Osteoblast (primary cell): ENCODE results near the gene MYH7. TPM values are rescaled to one million over a fixed set of nuclear protein-coding genes. Genes with fewer than 3 reads are reported as not detected.

Source experiments
- DNase-seq: peaks from one replicate; pipeline ENCODE4 v3.0.0; 2011; ENCODE audit warnings: low spot score, mixed read lengths; ENCODE audit not compliant: insufficient read length; ENCODE audit errors: missing footprints
- H2AFZ ChIP-seq: 2 replicates; pipeline ENCODE4 v1.6.0; 2011; ENCODE audit warnings: mild to moderate bottlenecking, low read length
- H3K27ac ChIP-seq: 2 replicates; pipeline ENCODE4 v1.5.1; 2011; ENCODE audit warnings: mild to moderate bottlenecking, low read depth, low read length, moderate library complexity
- H3K27me3 ChIP-seq: 2 replicates; pipeline ENCODE4 v1.6.0; 2012; ENCODE audit warnings: mild to moderate bottlenecking, control low read depth, inconsistent platforms, low read length, moderate library complexity; ENCODE audit not compliant: insufficient read depth
- H3K36me3 ChIP-seq: 2 replicates; pipeline ENCODE4 v1.5.1; 2011; ENCODE audit warnings: mild to moderate bottlenecking, low read length, control low read depth, moderate library complexity; ENCODE audit not compliant: insufficient read depth
- H3K4me1 ChIP-seq: 2 replicates; pipeline ENCODE4 v1.5.1; 2011; ENCODE audit warnings: mild to moderate bottlenecking, low read length, control low read depth, moderate library complexity; ENCODE audit not compliant: insufficient read depth
- H3K4me2 ChIP-seq: 2 replicates; pipeline ENCODE4 v1.6.0; 2011; ENCODE audit warnings: mild to moderate bottlenecking, low read length; ENCODE audit not compliant: insufficient read depth
- H3K4me3 ChIP-seq: fragments of 200-600 bp; sonication (generic); 3 replicates; pipeline ENCODE4 v1.5.1; 2012; ENCODE audit warnings: mild to moderate bottlenecking, low read length, inconsistent platforms; ENCODE audit not compliant: insufficient read depth
- H3K79me2 ChIP-seq: 2 replicates; pipeline ENCODE4 v1.6.0; 2012; ENCODE audit warnings: mild to moderate bottlenecking, low read length, control low read depth, inconsistent platforms; ENCODE audit not compliant: insufficient read depth
- H3K9me3 ChIP-seq: 2 replicates; pipeline ENCODE4 v1.5.1; 2011; ENCODE audit warnings: low read depth, low read length, control low read depth
- H4K20me1 ChIP-seq: 2 replicates; pipeline ENCODE4 v1.6.0; 2012; ENCODE audit warnings: mild to moderate bottlenecking, low read length, control low read depth; ENCODE audit not compliant: insufficient read depth
- CTCF ChIP-seq: IDR thresholded peaks from 2 replicates; pipeline ENCODE4 v1.5.1; 2011; ENCODE audit warnings: mild to moderate bottlenecking, low read depth, low read length, moderate library complexity; ENCODE audit errors: extremely low read depth
- total RNA-seq: library from RNA; depleted of rRNA; stranded (reverse); fragments of >200 nt; gene quantifications from 2 replicates; pipeline ENCODE4 v1.2.3, GENCODE V29; 2012

Gene MYH7
- total RNA-seq, 1 donor = not detected

- no peaks in the 10 kb centered on the region for H4K20me1 ChIP-seq
- H3K36me3 ChIP-seq = no peaks in the 10 kb centered on the region
- no peak for TF ChIP-seq CTCF
- H3K9me3 ChIP-seq = no peaks in the 10 kb centered on the region
- DNase-seq = no peak
- H3K27me3 ChIP-seq = no peaks in the 10 kb centered on the region
- no peak overlapping the region for H3K4me2 ChIP-seq
- H3K4me3 ChIP-seq = no peak overlapping the region
- H2AFZ ChIP-seq = no peak overlapping the region
- H3K4me1 ChIP-seq = no peaks in the 10 kb centered on the region
- no peak overlapping the region for H3K27ac ChIP-seq
- H3K79me2 ChIP-seq = no peaks in the 10 kb centered on the region
These were observed 53.2 kb downstream of the MYH7 start for GRCh38 chr14:23382276-23382675.

GRCh38 chr14:23381871-23382270 is 53.6 kb downstream of the MYH7 start:
- no peaks in the 10 kb centered on the region for H3K4me1 ChIP-seq
- H3K27me3 ChIP-seq = no peaks in the 10 kb centered on the region
- DNase-seq = no peak
- no peak overlapping the region for H3K4me3 ChIP-seq
- H2AFZ ChIP-seq = no peak overlapping the region
- no peak for TF ChIP-seq CTCF
- no peaks in the 10 kb centered on the region for H3K36me3 ChIP-seq
- no peak overlapping the region for H3K27ac ChIP-seq
- H3K9me3 ChIP-seq = no peaks in the 10 kb centered on the region
- no peaks in the 10 kb centered on the region for H4K20me1 ChIP-seq
- no peaks in the 10 kb centered on the region for H3K79me2 ChIP-seq
- no peak overlapping the region for H3K4me2 ChIP-seq

- Histone ChIP-seq H4K20me1 (no peaks in the 10 kb centered on the region), H3K27ac (no peak overlapping the region), H3K9me3 (no peaks in the 10 kb centered on the region), H2AFZ (no peak overlapping the region), H3K79me2 (no peaks in the 10 kb centered on the region), H3K4me2 (no peak overlapping the region), H3K36me3 (no peaks in the 10 kb centered on the region), H3K27me3 (peaks cover 4% of the 10 kb centered on the region), H3K4me3 (no peak overlapping the region), H3K4me1 (no peaks in the 10 kb centered on the region)
- TF ChIP-seq CTCF = no peak
- no peak for DNase-seq
These were observed 54.5 kb downstream of the MYH7 start for GRCh38 chr14:23380976-23381375.

GRCh38 chr14:23380197-23380914 is 55.1 kb downstream of the MYH7 start:
- Histone ChIP-seq H3K4me1 (no peaks in the 10 kb centered on the region), H3K4me2 (no peak overlapping the region), H3K4me3 (no peak overlapping the region), H3K27ac (no peak overlapping the region), H3K36me3 (no peaks in the 10 kb centered on the region), H2AFZ (no peak overlapping the region), H3K79me2 (no peaks in the 10 kb centered on the region), H3K9me3 (no peaks in the 10 kb centered on the region), H4K20me1 (no peaks in the 10 kb centered on the region), H3K27me3 (peaks cover 4% of the 10 kb centered on the region)
- no peak for TF ChIP-seq CTCF
- DNase-seq = no peak
